A673 (cell line): ENCODE measurements around the gene HAUS3. TPM values are rescaled to one million over a fixed set of nuclear protein-coding genes. Genes with fewer than 3 reads are reported as not detected.

Experiments
- BruUV-seq: library from RNA; stranded (reverse); fragments of 400-500 nt; replicated peaks from 2 replicates; lab custom pipeline; 2021; lab: Mats Ljungman, UMichigan
- CTCF ChIA-PET: fragments of 300-600 bp; sonication (Branson Sonifier 250); formaldehyde crosslinking; loops from one replicate; lab custom pipeline; 2022; ENCODE audit warnings: antibody characterized with exemption; lab: Charles Lee
- POLR2A ChIA-PET: fragments of 300-600 bp; sonication (Branson Sonifier 250); formaldehyde crosslinking; loops from one replicate; lab custom pipeline; 2022; ENCODE audit warnings: antibody characterized with exemption; ENCODE audit not compliant: low non-redundant PET; lab: Charles Lee
- DNase-seq: peaks from one replicate; pipeline ENCODE4 v3.0.0-alpha.2; 2015; ENCODE audit warnings: low spot score
- H3K27ac ChIP-seq: fragments of 200-600 bp; sonication (generic); 2 replicates; pipeline ENCODE4 v1.5.1; 2016; ENCODE audit warnings: mixed run types, low read depth, mild to moderate bottlenecking, mixed read lengths, antibody characterized with exemption, low read length; ENCODE audit not compliant: poor library complexity, severe bottlenecking
- H3K27me3 ChIP-seq: fragments of 200-600 bp; sonication (generic); replicated peaks from 2 replicates; pipeline ENCODE4 v1.6.1; 2017; ENCODE audit warnings: mixed run types, low read depth, mild to moderate bottlenecking, mixed read lengths, antibody characterized with exemption, low read length; ENCODE audit not compliant: insufficient read depth, poor library complexity
- H3K36me3 ChIP-seq: fragments of 200-600 bp; sonication (generic); 2 replicates; pipeline ENCODE4 v1.6.1; 2016; ENCODE audit warnings: mixed run types, mild to moderate bottlenecking, mixed read lengths, antibody characterized with exemption, low read length; ENCODE audit not compliant: insufficient read depth, poor library complexity, severe bottlenecking
- H3K4me1 ChIP-seq: fragments of 200-600 bp; sonication (generic); 2 replicates; pipeline ENCODE4 v1.6.1; 2017; ENCODE audit warnings: mixed run types, mild to moderate bottlenecking, mixed read lengths, antibody characterized with exemption, low read length; ENCODE audit not compliant: insufficient read depth, poor library complexity, severe bottlenecking
- H3K4me3 ChIP-seq: fragments of 200-600 bp; sonication (generic); 2 replicates; pipeline ENCODE4 v1.5.1; 2016; ENCODE audit warnings: low read depth, mixed run types, mild to moderate bottlenecking, mixed read lengths, low read length; ENCODE audit not compliant: poor library complexity, severe bottlenecking
- H3K9me3 ChIP-seq: fragments of 200-600 bp; sonication (generic); 2 replicates; pipeline ENCODE4 v1.6.1; 2016; ENCODE audit warnings: mixed run types, low read depth, mild to moderate bottlenecking, mixed read lengths, antibody characterized with exemption, low read length; ENCODE audit not compliant: poor library complexity, severe bottlenecking
- CTCF ChIP-seq: fragments of 300-800, 200-600 bp; sonication (generic); conservative IDR thresholded peaks from 2 replicates; pipeline ENCODE4 v1.5.1; 2017; ENCODE audit warnings: low read depth, mild to moderate bottlenecking, antibody characterized with exemption, low read length, moderate library complexity, mixed read lengths
- EZH2 ChIP-seq: fragments of 200-600 bp; sonication (generic); IDR thresholded peaks from 2 replicates; pipeline ENCODE4 v1.6.1; 2017; ENCODE audit warnings: borderline replicate concordance, low read depth, mild to moderate bottlenecking, mixed read lengths, antibody characterized with exemption, low read length; ENCODE audit not compliant: poor library complexity, severe bottlenecking
- intact Hi-C: fragments of 100-400 bp; cut with micrococcal nuclease; formaldehyde crosslinking; loops from one replicate; pipeline ENCODE4 v1.10.0; 2022; ENCODE audit not compliant: unreplicated experiment
- total RNA-seq: library from RNA; stranded (reverse); gene quantifications from 2 replicates; pipeline ENCODE4 v1.2.3, GENCODE V29; 2021

HAUS3 gene
- total RNA-seq, 1 experiment from 2014 or later: 27.7 TPM

GRCh38 chr4:2270341-2271165 is 28.6 kb upstream of the HAUS3 start:
- intact Hi-C loops: no loop called here
- Histone ChIP-seq H3K27ac (no peak overlapping the region), H3K4me1 (no peaks in the 10 kb centered on the region), H3K4me3 (no peak overlapping the region), H3K9me3 (no peaks in the 10 kb centered on the region), H3K36me3 (no peaks in the 10 kb centered on the region), H3K27me3 (no peaks in the 10 kb centered on the region)
- CTCF ChIA-PET: no interaction called here
- POLR2A ChIA-PET: no interaction called here
- TF ChIP-seq EZH2 (no peak), CTCF (no peak)
- BruUV-seq: no TSS peak
- no peak for DNase-seq

- Histone ChIP-seq H3K27me3 (no peaks in the 10 kb centered on the region), H3K9me3 (no peaks in the 10 kb centered on the region), H3K27ac (no peak overlapping the region), H3K36me3 (no peaks in the 10 kb centered on the region), H3K4me3 (no peak overlapping the region), H3K4me1 (no peaks in the 10 kb centered on the region)
- intact Hi-C loops: loop anchor here (10.0 kb wide), 1 partner anchor 145 kb away; the partner anchor contains the start of genes CFAP99 and ZFYVE28
- ChIA-PET CTCF (no interaction called here), POLR2A (no interaction called here)
- no peak for DNase-seq
- BruUV-seq: no TSS peak
- TF ChIP-seq EZH2 (no peak), CTCF (no peak)
Measured at GRCh38 chr4:2269618-2270163, 27.8 kb upstream of the HAUS3 start.

GRCh38 chr4:2269206-2269531 is 27.2 kb upstream of the HAUS3 start:
- CTCF ChIA-PET: no interaction called here
- no peaks in the 10 kb centered on the region for H3K9me3 ChIP-seq
- H3K27ac ChIP-seq: no peak overlapping the region
- H3K27me3 ChIP-seq: no peaks in the 10 kb centered on the region
- intact Hi-C loops: loop anchor here (10.0 kb wide), 1 partner anchor 146 kb away; the partner anchor contains the start of genes CFAP99 and ZFYVE28
- H3K4me3 ChIP-seq: no peak overlapping the region
- no peak for DNase-seq
- no peaks in the 10 kb centered on the region for H3K4me1 ChIP-seq
- H3K36me3 ChIP-seq: no peaks in the 10 kb centered on the region
- BruUV-seq: no TSS peak
- POLR2A ChIA-PET: no interaction called here
- TF ChIP-seq EZH2: no peak
